ENCODE measurements around the gene TRPM3. TPM values are rescaled to one million over a fixed set of nuclear protein-coding genes. Genes with fewer than 3 reads are reported as not detected.

TRPM3 gene
- total RNA-seq, 1 experiment from 2014 or later = not detected

DNA sequence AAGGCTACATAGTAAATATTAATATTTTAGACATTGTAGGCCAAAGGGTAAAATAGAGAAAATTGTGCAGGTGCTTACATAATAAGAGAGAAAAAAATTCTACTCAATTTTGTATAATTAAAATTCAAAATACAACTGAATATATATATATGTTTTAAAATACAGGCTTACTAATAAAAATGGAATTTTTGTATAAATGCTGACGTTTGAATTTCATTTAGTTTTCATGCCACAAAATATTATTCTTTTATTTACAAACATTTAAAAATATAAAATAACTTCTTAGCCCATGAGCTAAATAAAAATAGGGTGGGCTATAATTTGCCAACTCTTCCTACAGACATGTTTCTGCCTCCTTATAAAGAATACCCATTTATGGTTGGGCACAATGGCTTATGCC lies 328.6 kb downstream of the TRPM3 start:
- no peaks in the 10 kb centered on the region for H3K4me1 Mint-ChIP-seq (ENCODE audit: low read depth, unreplicated experiment)
- no TSS peak for BruUV-seq (replicated peaks)

DNA sequence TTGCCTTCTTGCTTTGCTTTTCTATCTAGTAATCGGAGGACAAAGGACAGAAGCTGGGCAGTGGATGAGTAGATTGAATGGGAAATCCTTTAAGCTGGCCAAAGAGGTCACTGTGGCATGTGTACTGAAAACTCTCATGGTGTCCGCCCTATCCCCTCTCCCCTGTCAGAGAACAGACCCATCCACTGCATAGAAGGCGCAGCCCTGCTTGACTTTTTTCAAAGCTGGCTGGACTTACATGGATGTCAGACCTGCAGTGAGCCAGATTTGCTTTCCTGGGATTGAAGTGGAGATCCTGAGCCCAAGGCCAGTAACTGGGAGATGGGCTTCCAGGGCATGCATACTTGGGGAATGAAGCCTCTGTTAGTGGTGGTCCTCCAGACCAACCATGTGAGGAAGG lies 329.5 kb downstream of the TRPM3 start:
- intact Hi-C loops (cut with micrococcal nuclease; ENCODE audit: unreplicated experiment) = no loop called here
- Mint-ChIP-seq H3K4me1 (ENCODE audit: low read depth, unreplicated experiment) (no peaks in the 10 kb centered on the region), H3K36me3 (ENCODE audit: insufficient read depth, unreplicated experiment) (no peaks in the 10 kb centered on the region), H3K4me3 (ENCODE audit: unreplicated experiment) (no peak overlapping the region), H3K27ac (ENCODE audit: unreplicated experiment) (no peak overlapping the region), H3K9me3 (ENCODE audit: unreplicated experiment) (no peaks in the 10 kb centered on the region), H3K27me3 (ENCODE audit: insufficient read depth, unreplicated experiment) (no peaks in the 10 kb centered on the region)
- Histone ChIP-seq H3K4me1 (no peaks in the 10 kb centered on the region), H3K27me3 (replicated peaks; ENCODE audit: control insufficient read depth, insufficient read depth, low read length) (no peaks in the 10 kb centered on the region), H3K9me3 (no peaks in the 10 kb centered on the region), H3K36me3 (ENCODE audit: control insufficient read depth, insufficient read depth, low read length) (no peaks in the 10 kb centered on the region), H3K4me3 (ENCODE audit: low read depth, low read length) (no peak overlapping the region)
- ChIA-PET POLR2A (no interaction called here), CTCF (no interaction called here)
- BruUV-seq (replicated peaks) = no TSS peak
- no peak for DNase-seq
- TF ChIP-seq, protein P1, sequence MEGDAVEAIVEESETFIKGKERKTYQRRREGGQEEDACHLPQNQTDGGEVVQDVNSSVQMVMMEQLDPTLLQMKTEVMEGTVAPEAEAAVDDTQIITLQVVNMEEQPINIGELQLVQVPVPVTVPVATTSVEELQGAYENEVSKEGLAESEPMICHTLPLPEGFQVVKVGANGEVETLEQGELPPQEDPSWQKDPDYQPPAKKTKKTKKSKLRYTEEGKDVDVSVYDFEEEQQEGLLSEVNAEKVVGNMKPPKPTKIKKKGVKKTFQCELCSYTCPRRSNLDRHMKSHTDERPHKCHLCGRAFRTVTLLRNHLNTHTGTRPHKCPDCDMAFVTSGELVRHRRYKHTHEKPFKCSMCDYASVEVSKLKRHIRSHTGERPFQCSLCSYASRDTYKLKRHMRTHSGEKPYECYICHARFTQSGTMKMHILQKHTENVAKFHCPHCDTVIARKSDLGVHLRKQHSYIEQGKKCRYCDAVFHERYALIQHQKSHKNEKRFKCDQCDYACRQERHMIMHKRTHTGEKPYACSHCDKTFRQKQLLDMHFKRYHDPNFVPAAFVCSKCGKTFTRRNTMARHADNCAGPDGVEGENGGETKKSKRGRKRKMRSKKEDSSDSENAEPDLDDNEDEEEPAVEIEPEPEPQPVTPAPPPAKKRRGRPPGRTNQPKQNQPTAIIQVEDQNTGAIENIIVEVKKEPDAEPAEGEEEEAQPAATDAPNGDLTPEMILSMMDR (IDR thresholded peaks at IDR 0.05; ENCODE audit: insufficient read depth in 1 of 2, low read depth in 1 of 2, low read length in 1 of 2, severe bottlenecking in 1 of 2, unreplicated experiment in 1 of 2) = no peak

More for the DNA sequence above, 328.6 kb downstream of the TRPM3 start:
- ChIA-PET CTCF (no interaction called here), POLR2A (no interaction called here)
- no peaks in the 10 kb centered on the region for H3K4me1 ChIP-seq
- H3K27me3 Mint-ChIP-seq (ENCODE audit: insufficient read depth, unreplicated experiment) = no peaks in the 10 kb centered on the region
- H3K36me3 Mint-ChIP-seq (ENCODE audit: insufficient read depth, unreplicated experiment) = no peaks in the 10 kb centered on the region
- H3K9me3 Mint-ChIP-seq (ENCODE audit: unreplicated experiment) = no peaks in the 10 kb centered on the region
- TF ChIP-seq, protein P1 (IDR thresholded peaks at IDR 0.05; ENCODE audit: insufficient read depth in 1 of 2, low read depth in 1 of 2, low read length in 1 of 2, severe bottlenecking in 1 of 2, unreplicated experiment in 1 of 2) = no peak
- no peaks in the 10 kb centered on the region for H3K9me3 ChIP-seq
- DNase-seq = no peak
- H3K36me3 ChIP-seq (ENCODE audit: control insufficient read depth, insufficient read depth, low read length) = no peaks in the 10 kb centered on the region
- H3K27me3 ChIP-seq (replicated peaks; ENCODE audit: control insufficient read depth, insufficient read depth, low read length) = no peaks in the 10 kb centered on the region
- H3K4me3 ChIP-seq (ENCODE audit: low read depth, low read length) = no peak overlapping the region
- H3K27ac Mint-ChIP-seq (ENCODE audit: unreplicated experiment) = no peak overlapping the region
- intact Hi-C loops (cut with micrococcal nuclease; ENCODE audit: unreplicated experiment) = no loop called here
- no peak overlapping the region for H3K4me3 Mint-ChIP-seq (ENCODE audit: unreplicated experiment)

DNA sequence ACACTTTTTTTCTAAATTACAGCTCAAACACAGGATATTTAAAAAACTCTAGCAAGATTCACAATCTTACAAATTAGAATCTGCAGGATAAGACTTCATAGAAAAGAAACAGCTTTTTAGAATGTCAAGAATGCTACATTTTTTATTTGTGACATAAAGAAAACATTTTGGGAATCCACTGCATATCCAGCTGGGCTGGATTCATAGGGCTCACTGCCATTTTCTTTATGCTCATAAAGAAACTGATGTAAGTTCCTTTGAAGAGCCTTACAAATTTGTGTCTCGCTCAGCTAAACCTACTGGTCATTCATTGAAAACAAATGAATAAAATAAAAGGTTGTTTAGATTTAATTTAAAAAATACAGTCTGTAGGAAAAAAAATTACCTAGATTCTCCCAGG lies 332.3 kb downstream of the TRPM3 start:
- intact Hi-C loops (cut with micrococcal nuclease; ENCODE audit: unreplicated experiment) = no loop called here
- BruUV-seq (replicated peaks) = no TSS peak
- Histone ChIP-seq H3K4me3 (ENCODE audit: low read depth, low read length) (no peak overlapping the region), H3K27me3 (replicated peaks; ENCODE audit: control insufficient read depth, insufficient read depth, low read length) (no peaks in the 10 kb centered on the region), H3K9me3 (no peaks in the 10 kb centered on the region), H3K36me3 (ENCODE audit: control insufficient read depth, insufficient read depth, low read length) (no peaks in the 10 kb centered on the region), H3K4me1 (no peaks in the 10 kb centered on the region)
- TF ChIP-seq, protein P1 (IDR thresholded peaks at IDR 0.05; ENCODE audit: insufficient read depth in 1 of 2, low read depth in 1 of 2, low read length in 1 of 2, severe bottlenecking in 1 of 2, unreplicated experiment in 1 of 2) = no peak
- Mint-ChIP-seq H3K27ac (ENCODE audit: unreplicated experiment) (no peak overlapping the region), H3K4me3 (ENCODE audit: unreplicated experiment) (no peak overlapping the region), H3K4me1 (ENCODE audit: low read depth, unreplicated experiment) (no peaks in the 10 kb centered on the region), H3K9me3 (ENCODE audit: unreplicated experiment) (no peaks in the 10 kb centered on the region), H3K36me3 (ENCODE audit: insufficient read depth, unreplicated experiment) (no peaks in the 10 kb centered on the region), H3K27me3 (ENCODE audit: insufficient read depth, unreplicated experiment) (no peaks in the 10 kb centered on the region)
- CTCF ChIA-PET = no interaction called here
- DNase-seq = no peak
- POLR2A ChIA-PET = no interaction called here
